Smooth muscle cell (in vitro differentiated cells): Measurements from ENCODE around the gene LTB4R2. TPM values are rescaled to one million over a fixed set of nuclear protein-coding genes. Genes with fewer than 3 reads are reported as not detected.

Experiments used
- DNase-seq: peaks from one replicate; lab custom pipeline; 2025; ENCODE audit not compliant: unreplicated experiment; lab: John Stamatoyannopoulos, UW
- H2AFZ ChIP-seq: fragments of 200-600 bp; sonication (generic); 2 replicates; pipeline ENCODE4 v1.6.0; 2016; ENCODE audit warnings: antibody characterized with exemption, low read depth, mild to moderate bottlenecking
- H3F3A ChIP-seq: fragments of 200-600 bp; sonication (generic); 2 replicates; pipeline ENCODE4 v1.6.0; 2017; ENCODE audit warnings: antibody characterized with exemption, low read depth
- H3K27ac ChIP-seq: fragments of 200-600 bp; sonication (generic); 2 replicates; pipeline ENCODE4 v1.5.1; 2016; ENCODE audit warnings: low read depth, mild to moderate bottlenecking
- H3K27me3 ChIP-seq: fragments of 200-600 bp; sonication (generic); 2 replicates; pipeline ENCODE4 v1.6.1; 2016; ENCODE audit warnings: low read depth, mild to moderate bottlenecking
- H3K36me3 ChIP-seq: fragments of 200-600 bp; sonication (generic); 2 replicates; pipeline ENCODE4 v1.5.1; 2016; ENCODE audit warnings: low read depth
- H3K4me1 ChIP-seq: fragments of 200-600 bp; sonication (generic); 2 replicates; pipeline ENCODE4 v1.5.1; 2016; ENCODE audit warnings: low read depth
- H3K4me2 ChIP-seq: fragments of 200-600 bp; sonication (generic); 2 replicates; pipeline ENCODE4 v1.6.0; 2016; ENCODE audit warnings: mild to moderate bottlenecking
- H3K4me3 ChIP-seq: fragments of 200-600 bp; sonication (generic); 2 replicates; pipeline ENCODE4 v1.5.1; 2016; ENCODE audit warnings: mild to moderate bottlenecking
- H3K79me2 ChIP-seq: fragments of 200-600 bp; sonication (generic); 2 replicates; pipeline ENCODE4 v1.6.0; 2016; ENCODE audit warnings: low read depth, mild to moderate bottlenecking
- H3K9ac ChIP-seq: fragments of 200-600 bp; sonication (generic); 2 replicates; pipeline ENCODE4 v1.6.0; 2016; ENCODE audit warnings: low read depth
- H3K9me3 ChIP-seq: fragments of 200-600 bp; sonication (generic); replicated peaks from 2 replicates; pipeline ENCODE4 v1.5.1; 2016; ENCODE audit warnings: low read depth
- H4K20me1 ChIP-seq: fragments of 200-600 bp; sonication (generic); 2 replicates; pipeline ENCODE4 v1.6.0; 2016; ENCODE audit warnings: low read depth
- CTCF ChIP-seq: fragments of 200-600 bp; sonication (generic); IDR thresholded peaks from 2 replicates; pipeline ENCODE4 v1.5.1; 2017; ENCODE audit warnings: borderline replicate concordance, mild to moderate bottlenecking, antibody characterized with exemption; ENCODE audit not compliant: insufficient read depth, poor library complexity, severe bottlenecking
- WGBS: methylation state at CpG from one replicate; pipeline ENCODE4 v1.1.7; 2016; ENCODE audit warnings: low lambda C conversion rate; 5-methylcytosine and 5-hydroxymethylcytosine counted together
- polyA plus RNA-seq: library from polyadenylated mRNA; unstranded; fragments of >200 nt; fragmentation: Nextera tagmentation; extraction: Ambion mirVana; gene quantifications from 2 replicates; pipeline ENCODE4 v1.2.1, GENCODE V29; 2016
- total RNA-seq: library from RNA; depleted of rRNA; stranded (reverse); fragments of >200 nt; gene quantifications from 2 replicates; pipeline ENCODE4 v1.2.3, GENCODE V29; 2014

The LTB4R2 gene
- total and polyA plus RNA-seq, 2 experiments from 2014 or later, result 0.70 to 2.8 TPM

GRCh38 chr14:24280797-24281460 lies 29.0 kb upstream of the LTB4R2 start:
- Histone ChIP-seq H3K9ac (no peak overlapping the region), H2AFZ (no peak overlapping the region), H3K4me2 (no peak overlapping the region), H3K36me3 (no peaks in the 10 kb centered on the region), H3K9me3 (no peaks in the 10 kb centered on the region), H3F3A (no peaks in the 10 kb centered on the region), H3K4me1 (no peaks in the 10 kb centered on the region), H3K27ac (no peak overlapping the region), H4K20me1 (no peaks in the 10 kb centered on the region), H3K79me2 (no peaks in the 10 kb centered on the region), H3K4me3 (no peak overlapping the region), H3K27me3 (no peaks in the 10 kb centered on the region)
- TF ChIP-seq CTCF, result no peak
- 86% methylated on average over 6 of the region's 6 CpGs for WGBS
- no peak for DNase-seq

- H3K27me3 ChIP-seq, result no peaks in the 10 kb centered on the region
- H3F3A ChIP-seq, result no peaks in the 10 kb centered on the region
- no peak overlapping the region for H2AFZ ChIP-seq
- no peak for TF ChIP-seq CTCF
- 93% methylated on average over 7 of the region's 7 CpGs for WGBS
- no peaks in the 10 kb centered on the region for H3K4me1 ChIP-seq
- no peak overlapping the region for H3K4me3 ChIP-seq
- H3K79me2 ChIP-seq, result no peaks in the 10 kb centered on the region
- H3K4me2 ChIP-seq, result no peak overlapping the region
- no peak for DNase-seq
- H3K9ac ChIP-seq, result no peak overlapping the region
- H3K27ac ChIP-seq, result no peak overlapping the region
- no peaks in the 10 kb centered on the region for H3K9me3 ChIP-seq
- no peaks in the 10 kb centered on the region for H4K20me1 ChIP-seq
- no peaks in the 10 kb centered on the region for H3K36me3 ChIP-seq
Measured at GRCh38 chr14:24281636-24282035, 28.3 kb upstream of the LTB4R2 start.

- no peaks in the 10 kb centered on the region for H3K9me3 ChIP-seq
- no peak for TF ChIP-seq CTCF
- DNase-seq, result no peak
- no peak overlapping the region for H3K9ac ChIP-seq
- no peaks in the 10 kb centered on the region for H3F3A ChIP-seq
- no peak overlapping the region for H2AFZ ChIP-seq
- H3K79me2 ChIP-seq, result no peaks in the 10 kb centered on the region
- no peaks in the 10 kb centered on the region for H3K36me3 ChIP-seq
- no peaks in the 10 kb centered on the region for H4K20me1 ChIP-seq
- H3K4me1 ChIP-seq, result no peaks in the 10 kb centered on the region
- no peak overlapping the region for H3K4me3 ChIP-seq
- no peak overlapping the region for H3K27ac ChIP-seq
- H3K27me3 ChIP-seq, result no peaks in the 10 kb centered on the region
- no peak overlapping the region for H3K4me2 ChIP-seq
- WGBS, result 90% methylated on average over 3 of the region's 3 CpGs
Measured at GRCh38 chr14:24282736-24283135, 27.2 kb upstream of the LTB4R2 start.
